Neural cell (in vitro differentiated cells): ENCODE measurements around the gene KDM4C. TPM values are rescaled to one million over a fixed set of nuclear protein-coding genes. Genes with fewer than 3 reads are reported as not detected.

Experiments used
- H2AFZ ChIP-seq: fragments of 200-600, 300-800 bp; sonication (generic), shearing (Covaris generic); 2 replicates; pipeline ENCODE4 v1.6.0; 2014; ENCODE audit warnings: low read depth, mild to moderate bottlenecking, antibody characterized with exemption, low read length, moderate library complexity
- H3F3A ChIP-seq: fragments of 200-600 bp; shearing (Covaris generic); 2 replicates; pipeline ENCODE4 v1.6.1; 2016; ENCODE audit warnings: mild to moderate bottlenecking, moderate library complexity, mixed read lengths, antibody characterized with exemption, low read length; ENCODE audit not compliant: insufficient read depth, poor library complexity, severe bottlenecking
- H3K27ac ChIP-seq: fragments of 200-600, 300-800 bp; sonication (generic), shearing (Covaris generic); 2 replicates; pipeline ENCODE4 v1.5.1; 2014; ENCODE audit warnings: mild to moderate bottlenecking, low read length, moderate library complexity
- H3K27me3 ChIP-seq: fragments of 300-800, 200-600 bp; sonication (generic), shearing (Covaris generic); 2 replicates; pipeline ENCODE4 v1.6.0; 2014; ENCODE audit warnings: mild to moderate bottlenecking, low read depth, low read length, moderate library complexity; ENCODE audit not compliant: insufficient read depth
- H3K36me3 ChIP-seq: fragments of 300-800, 200-600 bp; sonication (generic), shearing (Covaris generic); 2 replicates; pipeline ENCODE4 v1.5.1; 2014; ENCODE audit warnings: mild to moderate bottlenecking, antibody characterized with exemption, low read length, moderate library complexity; ENCODE audit not compliant: insufficient read depth
- H3K4me2 ChIP-seq: fragments of 300-800, 200-600 bp; sonication (generic), shearing (Covaris generic); 2 replicates; pipeline ENCODE4 v1.6.0; 2014; ENCODE audit warnings: mild to moderate bottlenecking, low read length
- H3K4me3 ChIP-seq: fragments of 300-800, 200-600 bp; sonication (generic), shearing (Covaris generic); 2 replicates; pipeline ENCODE4 v1.5.1; 2014; ENCODE audit warnings: mild to moderate bottlenecking, low read length, moderate library complexity
- H3K79me2 ChIP-seq: fragments of 200-600 bp; shearing (Covaris generic); replicated peaks from 2 replicates; pipeline ENCODE4 v1.6.0; 2014; ENCODE audit warnings: mild to moderate bottlenecking, low read length, moderate library complexity; ENCODE audit not compliant: insufficient read depth
- H3K9ac ChIP-seq: fragments of 300-800, 200-600 bp; sonication (generic), shearing (Covaris generic); 2 replicates; pipeline ENCODE4 v1.6.1; 2016; ENCODE audit warnings: mild to moderate bottlenecking, low read length, mixed read lengths
- H3K9me2 ChIP-seq: fragments of 200-600 bp; shearing (Covaris generic); 2 replicates; pipeline ENCODE4 v1.6.1; 2016; ENCODE audit warnings: mild to moderate bottlenecking, low read length, mixed read lengths; ENCODE audit not compliant: insufficient read depth
- H3K9me3 ChIP-seq: fragments of 200-600, 300-800 bp; sonication (generic), shearing (Covaris generic); 2 replicates; pipeline ENCODE4 v1.6.1; 2016; ENCODE audit warnings: mild to moderate bottlenecking, mixed run types, low read length, moderate library complexity, mixed read lengths
- H4K20me1 ChIP-seq: fragments of 200-600 bp; shearing (Covaris generic); 2 replicates; pipeline ENCODE4 v1.6.1; 2016; ENCODE audit warnings: mild to moderate bottlenecking, mixed run types; ENCODE audit not compliant: insufficient read depth
- EP300 ChIP-seq: fragments of 450-650 bp; conservative IDR thresholded peaks from 2 replicates; pipeline ENCODE4 v1.6.1; 2014; ENCODE audit warnings: antibody characterized with exemption, mild to moderate bottlenecking, moderate library complexity; ENCODE audit not compliant: poor library complexity, severe bottlenecking
- EZH2 ChIP-seq: fragments of 200-600, 300-800 bp; shearing (Covaris generic), sonication (generic); IDR thresholded peaks from 2 replicates; pipeline ENCODE4 v1.6.1; 2014; ENCODE audit warnings: antibody characterized with exemption, low read length, borderline replicate concordance, mild to moderate bottlenecking; ENCODE audit not compliant: insufficient read depth, poor library complexity, severe bottlenecking
- MXI1 ChIP-seq: fragments of 450-650 bp; conservative IDR thresholded peaks from 2 replicates; pipeline ENCODE4 v1.6.1; 2014; ENCODE audit warnings: antibody characterized with exemption, mild to moderate bottlenecking; ENCODE audit not compliant: poor library complexity, severe bottlenecking
- POLR2AphosphoS5 ChIP-seq: IDR thresholded peaks from 2 replicates; pipeline ENCODE4 v1.6.1; 2012
- RAD21 ChIP-seq: fragments of 450-650 bp; conservative IDR thresholded peaks from 2 replicates; pipeline ENCODE4 v1.6.1; 2014; ENCODE audit warnings: antibody characterized with exemption, mild to moderate bottlenecking, moderate library complexity
- REST ChIP-seq: IDR thresholded peaks from 2 replicates; pipeline ENCODE4 v1.6.1; 2012; ENCODE audit warnings: borderline replicate concordance
- SMC3 ChIP-seq: fragments of 450-650 bp; conservative IDR thresholded peaks from 2 replicates; pipeline ENCODE4 v1.6.1; 2014; ENCODE audit warnings: antibody characterized with exemption, mild to moderate bottlenecking, moderate library complexity; ENCODE audit not compliant: poor library complexity
- TAF1 ChIP-seq: IDR thresholded peaks from 2 replicates; pipeline ENCODE4 v1.6.1; 2012; ENCODE audit warnings: low read depth
- polyA plus RNA-seq: library from polyadenylated mRNA; depleted of rRNA; stranded (reverse); fragments of >200 nt; gene quantifications from 2 replicates; pipeline ENCODE4 v1.2.3, GENCODE V29; 2014
- TF ChIP-seq, protein P1 (sequence below): fragments of 450-650 bp; IDR thresholded peaks from 2 replicates; pipeline ENCODE4 v1.5.1; 2014; ENCODE audit warnings: antibody characterized with exemption, mild to moderate bottlenecking, moderate library complexity; ENCODE audit not compliant: poor library complexity, severe bottlenecking

KDM4C gene
- polyA plus RNA-seq, 1 donor from 2014 or later = 21.1 TPM

- Histone ChIP-seq H3F3A (no peaks in the 10 kb centered on the region), H3K9me3 (no peaks in the 10 kb centered on the region), H3K79me2 (no peaks in the 10 kb centered on the region), H3K27me3 (no peaks in the 10 kb centered on the region), H3K27ac (peak overlapping the region; percentile 45), H3K4me3 (peak overlapping the region; percentile 100), H4K20me1 (no peaks in the 10 kb centered on the region), H3K9me2 (no peaks in the 10 kb centered on the region), H3K4me2 (peak overlapping the region; percentile 73), H3K9ac (peak overlapping the region; percentile 77), H3K36me3 (no peaks in the 10 kb centered on the region), H2AFZ (peak overlapping the region; percentile 99)
- TF ChIP-seq EP300 (no peak), RAD21 (no peak), POLR2AphosphoS5 (peak; percentile 28), MXI1 (peak; percentile 82), REST (no peak), EZH2 (no peak), SMC3 (peak; percentile 14), TAF1 (no peak)
- TF ChIP-seq, protein P1, sequence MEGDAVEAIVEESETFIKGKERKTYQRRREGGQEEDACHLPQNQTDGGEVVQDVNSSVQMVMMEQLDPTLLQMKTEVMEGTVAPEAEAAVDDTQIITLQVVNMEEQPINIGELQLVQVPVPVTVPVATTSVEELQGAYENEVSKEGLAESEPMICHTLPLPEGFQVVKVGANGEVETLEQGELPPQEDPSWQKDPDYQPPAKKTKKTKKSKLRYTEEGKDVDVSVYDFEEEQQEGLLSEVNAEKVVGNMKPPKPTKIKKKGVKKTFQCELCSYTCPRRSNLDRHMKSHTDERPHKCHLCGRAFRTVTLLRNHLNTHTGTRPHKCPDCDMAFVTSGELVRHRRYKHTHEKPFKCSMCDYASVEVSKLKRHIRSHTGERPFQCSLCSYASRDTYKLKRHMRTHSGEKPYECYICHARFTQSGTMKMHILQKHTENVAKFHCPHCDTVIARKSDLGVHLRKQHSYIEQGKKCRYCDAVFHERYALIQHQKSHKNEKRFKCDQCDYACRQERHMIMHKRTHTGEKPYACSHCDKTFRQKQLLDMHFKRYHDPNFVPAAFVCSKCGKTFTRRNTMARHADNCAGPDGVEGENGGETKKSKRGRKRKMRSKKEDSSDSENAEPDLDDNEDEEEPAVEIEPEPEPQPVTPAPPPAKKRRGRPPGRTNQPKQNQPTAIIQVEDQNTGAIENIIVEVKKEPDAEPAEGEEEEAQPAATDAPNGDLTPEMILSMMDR = peak; percentile 27
Measured at GRCh38 chr9:6758498-6759184, 868 bp downstream of the KDM4C start.

GRCh38 chr9:6759185-6759977 lies 1.6 kb downstream of the KDM4C start:
- H3F3A ChIP-seq = no peaks in the 10 kb centered on the region
- no peak overlapping the region for H3K27ac ChIP-seq
- H3K79me2 ChIP-seq = no peaks in the 10 kb centered on the region
- peak overlapping the region; percentile 100 for H3K4me3 ChIP-seq
- TF ChIP-seq SMC3 = no peak
- no peak for TF ChIP-seq REST
- TF ChIP-seq, protein P1 = no peak
- TF ChIP-seq EP300 = no peak
- TF ChIP-seq RAD21 = no peak
- TF ChIP-seq EZH2 = no peak
- no peak for TF ChIP-seq MXI1
- TF ChIP-seq POLR2AphosphoS5 = no peak
- no peak for TF ChIP-seq TAF1
- H3K9me3 ChIP-seq = no peaks in the 10 kb centered on the region
- no peaks in the 10 kb centered on the region for H4K20me1 ChIP-seq
- H3K9me2 ChIP-seq = no peaks in the 10 kb centered on the region
- no peak overlapping the region for H2AFZ ChIP-seq
- H3K9ac ChIP-seq = peak overlapping the region; percentile 77
- no peaks in the 10 kb centered on the region for H3K27me3 ChIP-seq
- no peaks in the 10 kb centered on the region for H3K36me3 ChIP-seq
- peak overlapping the region; percentile 73 for H3K4me2 ChIP-seq
